Left kidney (tissue), 2 donors: ENCODE data around the gene PPP2R2C. TPM values are rescaled to one million over a fixed set of nuclear protein-coding genes. Genes with fewer than 3 reads are reported as not detected.

Experiments
- DNase-seq: peaks from one replicate; pipeline ENCODE4 v3.0.0-alpha.2; 2013
- polyA plus RNA-seq: library from polyadenylated mRNA; unstranded; fragments of 120-200 nt; gene quantifications from one replicate; pipeline ENCODE4 v1.2.1, GENCODE V29; 2013; ENCODE audit not compliant: insufficient read length

Gene PPP2R2C
- polyA plus RNA-seq, 1 donor = 0.40 TPM

DNA sequence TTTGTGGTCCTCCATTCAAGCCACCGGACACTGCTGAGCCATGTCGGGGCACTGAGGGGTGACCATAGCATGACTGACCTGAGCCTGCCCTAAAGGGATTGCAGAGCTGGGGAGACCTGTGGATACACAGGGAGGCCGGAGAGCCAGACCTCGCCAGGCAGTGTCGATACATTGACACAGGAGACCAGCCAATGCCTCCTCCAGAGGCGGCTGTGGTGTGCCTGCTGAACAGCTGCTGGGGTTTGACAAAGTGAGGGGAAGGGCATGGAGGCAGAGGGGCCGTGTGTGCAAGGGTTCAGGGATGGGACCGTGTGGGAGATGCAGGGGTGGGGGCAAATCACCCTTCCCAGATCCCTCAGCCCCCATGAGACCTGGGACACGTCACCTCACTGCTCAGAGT is 48.0 kb downstream of the PPP2R2C start:
- no peak for DNase-seq

DNA sequence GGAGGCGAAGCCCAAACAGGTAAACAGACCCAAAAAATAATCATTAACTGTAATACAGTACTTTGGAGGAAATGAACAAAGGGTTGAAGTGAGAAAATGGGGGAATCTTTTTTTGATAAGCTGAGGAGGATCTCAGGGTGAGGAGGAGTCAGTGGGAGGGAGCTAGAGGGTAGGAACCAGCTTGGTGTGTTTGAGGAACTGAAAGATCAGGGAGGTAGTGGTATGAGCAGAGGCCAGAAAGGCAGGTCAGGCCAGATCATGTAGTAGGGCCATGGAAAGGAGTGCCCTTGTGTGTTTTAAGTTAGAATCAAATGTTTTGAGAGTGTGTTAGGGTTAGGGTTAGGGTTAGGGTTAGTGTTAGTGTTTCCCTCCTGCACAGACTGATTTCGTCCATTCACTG is 48.8 kb downstream of the PPP2R2C start:
- no peak for DNase-seq

DNA sequence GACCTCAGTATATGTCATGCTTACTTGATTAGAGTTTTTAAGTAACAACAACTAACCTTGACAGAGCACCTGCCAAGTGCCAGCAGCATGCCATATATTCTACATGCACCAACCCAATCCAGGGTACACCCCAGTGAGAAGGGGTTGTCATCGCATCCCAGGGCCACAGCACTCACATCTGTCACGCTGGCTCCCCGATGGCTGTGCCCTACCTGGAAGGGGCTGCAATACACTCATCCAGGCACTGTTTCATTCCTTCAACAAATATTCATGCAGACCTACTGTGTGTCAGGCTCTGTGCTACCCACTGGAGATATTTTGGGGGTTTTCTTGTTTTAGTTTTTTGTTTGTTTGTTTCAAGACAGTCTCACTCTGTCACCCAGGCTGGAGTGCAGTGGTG is 49.5 kb downstream of the PPP2R2C start:
- no peak for DNase-seq

DNA sequence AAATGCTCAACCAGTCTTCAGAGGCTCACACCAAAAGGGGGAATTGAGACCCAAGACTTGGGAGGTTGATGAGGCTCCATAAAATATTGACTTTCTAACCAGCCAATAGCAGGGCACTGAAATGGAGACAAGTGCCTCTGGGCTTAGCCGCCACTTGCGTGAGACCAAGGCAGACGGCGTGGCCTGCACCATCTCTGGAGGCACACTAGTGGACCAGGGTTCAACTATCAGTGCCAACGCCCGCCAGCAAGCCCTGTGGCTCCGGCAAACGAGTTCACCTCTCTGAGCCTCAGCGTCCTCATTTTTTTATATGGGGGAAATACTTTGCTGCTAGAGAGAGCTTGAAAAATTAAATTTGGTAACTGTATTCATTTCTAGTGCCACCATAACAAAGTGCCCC is 50.3 kb downstream of the PPP2R2C start:
- no peak for DNase-seq

DNA sequence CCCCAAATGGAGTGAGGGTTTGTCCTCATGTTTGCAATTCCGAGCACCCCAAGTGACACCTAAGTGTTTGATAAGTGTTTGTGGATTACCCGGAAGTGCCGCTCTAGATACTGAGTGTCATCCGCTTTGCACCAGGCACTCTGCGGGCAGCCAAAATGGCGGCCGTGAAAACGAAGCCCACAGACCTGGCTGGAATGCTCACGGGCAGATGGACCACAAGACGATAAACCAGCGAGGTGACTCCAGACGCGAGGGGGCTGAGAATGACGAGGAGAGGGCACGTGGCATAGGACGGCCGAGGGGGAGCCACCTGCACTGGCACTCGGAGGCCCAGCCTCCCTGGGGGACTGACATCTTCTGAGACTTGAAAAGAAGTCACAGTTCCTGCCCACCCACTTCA is 51.0 kb downstream of the PPP2R2C start:
- DNase-seq = no peak

DNA sequence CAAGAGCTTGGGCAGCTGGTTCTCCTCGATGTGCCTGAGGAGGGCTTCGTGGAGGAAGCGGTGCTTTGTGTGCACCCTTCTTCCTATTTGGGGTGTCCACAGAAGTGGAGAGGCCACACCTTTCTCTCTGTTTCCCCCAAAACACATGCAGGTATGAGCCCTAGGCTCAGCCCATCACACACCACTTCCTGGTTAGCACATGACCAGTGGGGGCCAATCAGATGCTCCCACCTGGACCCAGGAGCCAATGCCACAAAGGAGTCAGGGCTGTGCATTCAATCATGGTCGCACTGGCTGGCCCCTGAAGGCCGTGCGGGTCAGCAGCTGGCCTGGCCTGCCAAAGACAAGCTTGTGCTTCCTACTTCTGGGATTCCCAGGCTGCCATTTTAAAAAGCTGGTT is 51.4 kb downstream of the PPP2R2C start:
- DNase-seq = no peak

DNA sequence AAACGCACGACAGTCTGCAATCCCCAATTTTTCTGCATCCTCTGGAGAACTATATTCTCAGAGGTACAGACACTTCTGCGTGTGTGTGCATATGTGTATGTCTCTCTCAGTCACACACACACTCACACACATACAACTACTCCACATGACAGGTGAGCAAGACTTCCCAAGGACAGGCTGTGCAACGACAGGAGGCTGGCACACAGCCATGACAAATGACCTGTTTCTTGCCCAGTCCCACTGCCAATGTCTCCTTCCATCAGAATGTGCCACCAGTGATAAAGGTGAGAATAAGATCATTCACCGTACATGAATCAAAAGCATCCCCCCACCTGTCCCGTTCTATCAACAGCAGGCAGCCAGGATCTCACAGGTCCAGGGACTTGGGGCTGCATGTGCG is 52.4 kb downstream of the PPP2R2C start:
- DNase-seq = no peak

DNA sequence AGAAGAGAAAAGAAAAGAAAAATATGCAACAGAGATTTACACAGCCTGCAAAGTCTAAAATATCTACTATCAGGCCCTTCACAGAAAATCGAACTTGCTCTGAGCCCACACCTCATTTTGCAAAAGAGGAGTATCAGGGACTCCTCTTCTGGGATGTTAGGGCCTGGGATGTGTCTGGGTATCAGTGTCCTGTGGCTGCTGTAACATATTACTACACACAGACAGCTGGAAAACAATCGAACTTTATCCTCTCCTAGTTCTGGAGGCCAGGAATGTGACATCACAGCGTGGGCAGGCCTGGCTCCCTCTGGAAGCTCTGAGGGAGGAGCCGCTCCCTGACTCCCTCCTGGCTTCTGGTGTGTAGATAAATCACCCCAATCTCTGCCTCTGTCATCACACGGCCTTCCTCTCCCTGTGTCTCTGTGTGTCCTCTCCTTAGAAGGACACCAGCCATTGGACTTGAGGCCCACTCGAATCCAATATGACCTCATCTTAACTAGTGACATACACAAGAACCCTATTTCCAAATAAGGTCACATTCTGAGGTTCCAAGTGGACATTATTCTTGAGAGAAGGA is 52.9 kb downstream of the PPP2R2C start:
- DNase-seq = peak; percentile 27

DNA sequence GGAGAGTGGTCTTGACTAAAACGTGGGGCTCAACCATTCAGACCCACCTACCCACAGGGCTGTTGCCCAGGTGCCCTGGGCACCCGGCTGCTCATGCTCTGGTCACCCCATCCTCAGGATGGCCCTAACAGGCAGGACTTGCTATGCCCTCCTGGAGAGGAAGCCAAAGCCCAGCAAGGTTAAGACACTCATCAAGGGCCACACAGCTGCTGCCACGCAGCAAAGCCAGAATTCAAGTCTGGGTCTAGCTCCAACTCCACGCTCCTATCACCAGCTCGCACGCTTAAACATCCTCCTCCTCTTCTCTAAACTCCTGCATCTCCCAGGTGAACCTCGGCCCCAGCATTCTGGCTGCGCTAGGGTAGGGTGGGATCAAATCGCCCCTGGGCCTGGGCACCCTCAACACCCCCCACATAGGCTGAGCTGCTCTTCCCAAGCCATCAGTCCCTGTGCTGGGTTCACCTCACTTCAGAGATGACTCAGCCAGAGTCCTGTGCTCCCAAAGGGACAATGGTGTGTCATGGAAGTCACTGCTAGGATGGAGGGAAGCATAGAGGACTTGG is 54.1 kb downstream of the PPP2R2C start:
- DNase-seq = no peak

DNA sequence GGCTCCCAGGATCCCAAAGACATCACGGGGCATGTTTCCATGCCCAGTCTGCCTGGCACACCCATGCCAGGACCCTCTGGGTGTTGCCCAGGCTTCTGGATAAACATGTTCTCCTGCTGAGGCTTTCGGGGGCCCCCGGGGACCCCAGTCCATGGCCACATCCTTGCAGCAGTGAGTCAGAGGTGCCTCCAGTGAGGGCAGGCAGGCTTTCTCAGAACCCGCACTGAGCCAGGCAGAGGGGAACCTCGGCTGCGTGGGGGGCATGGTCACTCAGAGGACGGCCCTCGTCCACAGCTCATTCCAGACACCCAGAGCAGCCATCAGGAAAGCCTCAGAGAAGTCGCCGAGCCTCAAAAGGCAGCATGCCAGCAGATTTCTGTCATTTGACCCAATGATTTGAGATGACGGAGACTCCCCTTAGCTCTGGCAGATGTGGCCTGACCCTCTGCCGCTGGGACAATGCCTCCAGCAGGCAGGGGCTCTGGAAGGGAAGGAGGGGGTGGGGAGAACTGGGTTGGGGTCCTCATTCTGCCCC is 54.8 kb downstream of the PPP2R2C start:
- DNase-seq = no peak

DNA sequence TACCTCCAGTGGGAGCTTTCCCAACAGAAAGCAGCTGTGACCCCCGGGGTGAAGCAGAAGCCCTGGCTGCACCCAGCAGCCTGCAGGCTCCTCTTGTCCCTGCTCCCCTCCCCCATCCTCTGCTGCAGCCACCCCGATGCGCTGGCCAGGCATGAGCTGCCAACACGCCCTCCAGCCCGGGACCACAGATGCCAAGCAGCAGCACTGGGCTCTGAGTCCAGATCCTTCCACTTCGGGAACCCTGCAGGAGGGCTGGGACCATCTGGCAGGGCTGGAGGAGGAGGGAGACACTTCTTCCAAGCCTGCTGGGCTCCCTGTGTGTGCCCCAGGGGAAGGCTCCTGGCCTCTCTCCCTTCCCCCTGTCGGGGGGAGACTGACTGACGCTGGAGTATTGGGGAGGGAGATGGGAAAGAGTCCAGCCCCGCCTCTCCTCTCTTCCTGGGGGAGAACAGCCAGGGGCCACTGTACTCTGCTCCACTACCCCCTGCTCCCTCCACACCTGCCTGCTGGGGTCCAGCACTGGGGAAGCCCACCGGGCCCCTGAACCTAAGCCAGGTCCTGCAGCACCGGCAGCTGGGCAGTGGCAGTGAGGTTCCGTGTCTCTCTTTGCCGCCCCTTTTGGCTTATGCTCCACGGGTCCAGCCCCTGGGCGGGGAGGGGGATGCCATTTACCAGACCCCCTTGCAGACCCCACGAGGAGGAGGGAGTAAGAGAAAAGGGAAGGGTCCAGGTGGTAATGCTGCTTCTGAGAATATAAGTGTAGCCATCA is 55.7 kb downstream of the PPP2R2C start:
- DNase-seq = no peak

DNA sequence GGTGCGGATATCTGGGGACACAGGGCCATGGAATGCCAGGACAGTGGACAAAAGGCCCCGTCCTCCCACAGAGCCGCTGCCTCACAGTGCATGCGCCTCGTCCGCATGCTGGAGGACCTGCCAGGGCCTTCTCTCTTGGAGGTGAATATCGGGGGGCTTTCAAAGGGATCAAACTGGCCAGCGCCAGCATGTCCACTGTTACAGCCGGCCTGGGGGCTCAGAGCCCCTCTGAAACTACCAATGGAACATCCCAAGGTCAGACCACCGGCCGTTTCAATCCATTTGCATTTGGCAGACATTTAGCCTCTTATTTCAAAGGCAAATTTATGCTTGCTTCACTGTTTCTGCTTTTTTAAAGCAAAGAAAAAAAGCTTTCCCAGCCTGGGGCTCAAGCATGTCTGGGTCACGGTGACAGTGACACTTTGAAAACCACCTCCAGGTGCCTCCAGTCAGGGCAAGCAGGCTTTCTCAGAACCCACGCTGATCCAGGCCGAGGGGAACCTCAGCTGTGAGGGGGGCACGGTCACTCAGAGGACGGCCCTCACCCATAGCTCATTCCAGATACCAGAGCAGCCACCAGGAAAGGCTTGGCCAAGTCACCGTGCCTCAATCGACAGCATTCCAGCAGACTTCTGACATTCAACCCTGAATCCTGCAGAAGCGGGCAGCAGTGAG is 57.2 kb downstream of the PPP2R2C start:
- no peak for DNase-seq

DNA sequence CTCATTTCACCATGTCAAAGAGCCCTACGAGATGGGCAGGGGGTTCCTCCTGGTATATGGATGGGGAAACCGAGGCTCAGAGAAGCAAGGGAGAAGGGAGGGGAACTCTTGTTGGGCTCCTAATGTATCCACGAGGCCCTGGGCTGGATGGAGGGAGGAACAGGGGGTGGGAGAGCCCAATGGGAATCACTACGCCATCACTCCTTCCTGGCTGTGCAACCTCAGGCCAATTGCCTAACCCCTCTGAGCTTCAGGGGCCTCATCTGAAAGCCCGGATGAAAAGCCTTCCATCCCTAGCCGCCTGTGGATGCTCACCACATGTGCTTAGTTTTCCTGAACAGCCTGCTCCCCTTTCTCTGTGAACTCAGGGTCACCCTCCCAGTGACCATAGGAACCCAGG is 57.8 kb downstream of the PPP2R2C start:
- no peak for DNase-seq

DNA sequence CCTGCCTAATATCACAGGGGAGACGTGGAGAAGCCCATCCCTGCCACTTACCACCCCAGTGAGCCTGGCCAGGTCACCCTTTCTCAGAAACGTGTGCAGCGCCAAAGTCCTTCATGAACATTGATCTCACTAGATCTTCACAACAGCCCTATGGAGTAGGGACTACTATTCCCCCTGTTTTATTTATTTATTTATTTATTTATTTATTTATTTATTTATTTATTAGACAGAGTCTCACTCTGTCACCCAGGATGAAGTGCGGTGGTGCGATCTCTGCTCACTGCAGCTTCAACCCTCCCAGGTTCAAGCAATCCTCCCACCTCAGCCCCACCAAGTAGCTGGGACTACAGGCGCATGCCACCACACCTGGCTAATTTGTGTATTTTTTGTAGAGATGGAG is 61.8 kb downstream of the PPP2R2C start:
- DNase-seq = no peak

DNA sequence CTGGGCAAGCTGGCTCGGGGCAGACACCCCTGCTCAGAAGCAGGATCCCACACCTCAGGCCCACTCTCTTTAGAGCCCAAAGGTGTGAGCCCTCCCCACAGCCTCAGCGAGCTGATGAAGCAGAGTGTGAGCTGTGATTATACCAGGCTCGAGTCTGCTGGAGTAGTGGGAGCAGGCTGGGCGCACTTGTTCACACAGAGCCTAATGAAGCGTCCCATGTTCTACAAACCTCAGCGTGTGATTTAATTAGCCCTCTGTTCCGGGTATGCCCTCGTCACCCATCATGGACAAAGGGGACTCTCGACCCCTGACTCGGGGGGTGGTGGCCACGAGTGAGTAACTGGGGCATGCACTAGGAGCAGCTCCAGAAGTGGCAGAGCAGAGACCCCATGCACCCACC is 62.3 kb downstream of the PPP2R2C start:
- no peak for DNase-seq

DNA sequence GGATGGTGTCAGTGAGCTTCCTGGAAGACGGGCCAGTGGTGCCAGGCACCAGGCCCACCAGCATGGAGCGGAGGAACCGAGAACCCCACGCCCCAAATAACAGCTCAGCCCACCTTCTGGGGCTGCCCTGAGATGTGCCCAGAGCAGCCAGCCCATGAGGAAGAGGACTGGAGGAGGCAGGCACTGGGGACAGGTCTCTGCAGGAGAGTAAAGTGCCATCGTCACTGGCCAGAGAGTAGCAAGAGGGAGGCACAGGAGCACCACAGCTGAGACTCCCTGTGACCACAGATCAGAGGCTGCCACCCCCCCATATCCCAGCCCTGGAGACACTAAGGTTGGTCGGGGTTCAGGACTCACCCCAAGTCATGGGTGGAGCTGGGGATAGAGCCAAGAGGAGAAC is 63.0 kb downstream of the PPP2R2C start:
- no peak for DNase-seq

DNA sequence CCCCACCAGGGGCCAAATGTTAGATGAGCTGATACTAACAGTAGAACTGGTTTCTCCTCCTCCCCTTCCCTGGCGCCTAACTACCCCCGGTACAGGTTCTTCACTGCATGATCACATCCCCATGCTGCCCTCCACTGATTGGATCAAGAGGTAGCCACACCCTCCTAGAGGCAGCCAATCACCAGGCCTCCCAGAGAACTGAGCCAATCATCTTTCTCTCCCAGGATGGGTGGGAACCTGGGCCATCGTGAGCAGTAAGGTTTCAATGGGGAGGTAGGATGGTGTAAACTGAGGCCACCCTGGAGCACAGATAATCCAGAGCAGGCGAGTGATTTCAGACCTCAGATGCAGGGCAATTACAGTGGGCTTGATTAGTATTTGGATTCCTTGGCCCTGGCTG is 64.2 kb downstream of the PPP2R2C start:
- DNase-seq = no peak

DNA sequence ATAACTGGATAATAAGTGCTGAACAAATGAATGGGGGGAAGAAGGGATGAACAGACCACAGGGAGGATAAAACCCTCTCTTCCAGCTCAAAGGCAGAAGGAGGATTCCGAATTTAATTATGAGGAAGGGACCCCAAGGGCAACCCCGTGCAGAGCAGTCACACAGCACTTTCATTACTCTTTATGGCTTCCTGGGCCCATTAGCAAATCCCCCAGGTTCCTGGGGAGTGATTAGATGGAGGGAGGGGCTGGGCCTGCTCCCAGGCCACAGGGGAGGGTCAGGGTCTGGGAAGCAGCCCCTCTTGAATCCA is 67.1 kb downstream of the PPP2R2C start:
- no peak for DNase-seq

DNA sequence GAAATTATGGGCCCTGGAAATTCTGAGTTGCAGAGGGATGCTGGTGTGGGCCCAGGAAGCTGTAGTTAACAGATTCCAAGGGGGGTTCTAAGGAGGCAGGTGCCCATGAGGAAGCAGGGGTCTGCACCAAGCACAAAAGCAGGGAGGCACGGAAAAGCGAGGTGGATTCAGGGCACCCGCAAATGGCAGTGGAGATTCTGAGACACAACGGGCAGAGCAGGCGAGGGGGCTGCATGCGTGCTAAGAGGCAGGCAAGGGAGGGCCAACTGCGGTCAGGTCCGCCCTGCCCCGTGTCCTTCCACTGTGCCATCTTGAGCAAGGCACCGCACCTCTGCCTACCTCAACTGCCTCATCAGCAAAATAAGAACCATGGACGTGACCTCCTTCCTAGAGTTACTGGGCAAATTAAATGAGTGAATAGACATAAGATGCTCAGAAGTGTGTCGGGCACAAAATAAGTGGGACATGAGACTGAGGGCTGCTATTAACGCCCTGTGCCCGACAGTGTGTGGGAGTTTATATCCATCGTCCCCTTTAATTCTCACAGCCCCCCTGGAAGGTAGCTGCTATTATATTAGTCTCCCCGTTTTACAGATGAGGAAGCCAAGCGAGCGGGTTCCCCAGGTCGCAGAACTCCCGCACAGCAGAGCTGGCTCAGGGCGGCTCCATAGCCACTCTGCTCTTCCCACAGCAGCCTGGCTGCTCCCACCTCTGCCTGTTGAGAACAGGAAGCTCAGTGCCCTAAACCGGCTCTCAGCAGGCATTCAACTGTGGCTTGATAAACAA is 67.6 kb downstream of the PPP2R2C start:
- no peak for DNase-seq

DNA sequence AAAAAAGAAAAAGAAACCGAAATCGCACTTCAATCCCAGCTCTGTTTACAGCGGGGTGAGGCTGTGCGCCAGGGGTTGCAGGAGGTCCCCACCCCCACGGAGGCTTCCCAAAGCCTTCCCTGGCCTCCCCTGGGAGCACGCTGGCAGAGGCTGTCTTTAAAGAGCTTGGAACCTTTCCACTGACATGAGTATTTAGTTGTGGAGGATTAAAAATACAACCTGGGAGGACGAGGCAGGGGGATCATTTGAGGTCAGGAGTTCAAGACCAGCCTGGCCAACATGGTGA is 69.1 kb downstream of the PPP2R2C start:
- no peak for DNase-seq

DNA sequence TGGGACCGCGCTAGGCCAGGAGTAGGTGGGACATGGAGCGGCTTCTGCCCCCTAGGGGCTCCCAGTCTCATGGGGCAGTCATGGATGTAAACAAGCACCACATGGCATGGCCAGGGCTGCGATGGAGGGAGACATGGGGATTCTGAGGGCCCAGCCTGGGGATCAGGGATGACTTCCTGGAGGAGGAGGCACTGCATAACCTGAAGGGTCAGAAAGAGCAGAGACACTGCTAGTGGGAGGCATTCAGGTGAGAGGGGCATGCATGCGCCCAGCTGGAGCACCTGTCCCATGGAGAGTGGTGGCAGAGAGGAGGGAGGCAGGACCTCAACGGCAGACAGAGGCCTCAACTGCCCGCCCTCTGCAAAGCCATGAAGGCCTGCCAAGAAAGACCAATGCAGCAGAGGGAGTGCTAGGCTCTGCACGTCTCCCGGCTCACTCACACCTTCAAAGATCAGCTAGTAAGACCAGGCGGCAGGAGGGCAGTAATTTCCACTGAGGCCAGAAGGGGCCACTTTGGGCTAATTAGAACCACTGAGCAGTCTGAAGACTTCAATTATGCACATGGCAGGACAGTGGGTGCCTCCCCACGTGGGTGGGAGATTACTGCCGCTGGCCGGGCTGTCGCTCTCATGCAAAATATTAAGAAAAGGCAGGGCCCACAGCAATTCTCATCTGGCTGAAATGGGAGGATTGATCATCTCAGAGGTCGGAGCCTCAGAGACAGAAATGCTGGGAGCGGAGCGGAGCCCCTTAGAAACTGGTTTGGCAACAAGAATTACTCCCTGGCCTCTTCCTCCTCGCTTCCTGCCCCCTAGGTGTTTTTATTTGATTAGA is 69.6 kb downstream of the PPP2R2C start:
- no peak for DNase-seq

DNA sequence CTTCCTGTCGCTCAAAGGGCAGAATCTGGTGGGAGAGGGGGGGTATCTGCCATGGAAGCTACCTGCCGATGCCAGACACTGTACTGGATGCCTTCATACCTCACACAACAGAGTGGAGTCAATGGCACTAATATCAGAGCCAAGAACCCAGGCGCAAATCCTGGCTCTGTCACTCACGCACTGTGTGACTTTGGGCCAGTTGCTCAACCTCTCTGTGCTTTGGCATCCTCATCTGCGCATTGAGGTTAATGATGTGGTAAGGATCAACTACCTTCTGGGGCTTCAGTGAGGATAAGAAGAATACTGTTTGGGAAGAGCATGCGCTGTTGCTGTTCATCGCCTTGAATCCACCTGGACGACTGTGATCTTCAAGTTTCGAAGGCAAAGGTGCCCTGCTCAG is 70.6 kb downstream of the PPP2R2C start:
- no peak for DNase-seq
